Suprapubic skin (tissue), 4 donors: ENCODE measurements around the gene LNX2.

ENCODE experiments used
- CTCF ChIP-seq, 2 donors: fragments of 200-600 bp in 1 of 2; fragments of 450-650 bp in 1 of 2; sonication (generic) in 1 of 2; IDR thresholded peaks; one replicate each; pipeline ENCODE4 v1.5.1; 2016 to 2019; ENCODE audit warnings: antibody characterized with exemption in 2 of 2, mild to moderate bottlenecking in 1 of 2, moderate library complexity in 1 of 2
- EP300 ChIP-seq: sonication (generic); formaldehyde crosslinking; IDR thresholded peaks from one replicate; pipeline ENCODE4 v1.6.1; 2017; ENCODE audit warnings: antibody characterized with exemption
- POLR2A ChIP-seq, 2 donors: fragments of 450-650 bp; IDR thresholded peaks; one replicate each; pipeline ENCODE4 v1.6.1; 2017; ENCODE audit warnings: antibody characterized with exemption in 2 of 2, mild to moderate bottlenecking in 2 of 2, moderate library complexity in 2 of 2
- POLR2AphosphoS5 ChIP-seq, 3 donors: sonication (generic); formaldehyde crosslinking; IDR thresholded peaks; one replicate each; pipeline ENCODE4 v1.6.1; 2017; ENCODE audit warnings: antibody characterized with exemption in 3 of 3

- TF ChIP-seq POLR2A (IDR thresholded peaks at IDR 0.05) (no peak), CTCF (IDR thresholded peaks at IDR 0.05) (no peak), EP300 (no peak), POLR2AphosphoS5 (IDR thresholded peaks at IDR 0.05) (no peak)
Measured at GRCh38 chr13:27508802-27509201, 111.5 kb downstream of the LNX2 start.
